ENCODE measurements around the gene SPNS3. TPM values are rescaled to one million over a fixed set of nuclear protein-coding genes. Genes with fewer than 3 reads are reported as not detected.
A peak's percentile ranks its signal among the peaks of the same experiment; 100 is the strongest.

Gene SPNS3
- total and polyA plus RNA-seq, 7 donors = 1.6 TPM; not detected in 6

GRCh38 chr17:4420692-4421131, 13.0 kb upstream of the SPNS3 start:
- no peaks in the 10 kb centered on the region for H3K27me3 ChIP-seq
- intact Hi-C loops (cut with DNase I) = loop anchor here (5.0 kb wide), 1 partner anchor 207 kb away; no protein-coding TSS in a partner anchor
- no peak overlapping the region for H3K4me3 ChIP-seq
- H3K27ac ChIP-seq = no peak overlapping the region
- DNase-seq = no peak
- H3K4me1 ChIP-seq = peaks cover 0 to 4% (median 0%) of the 10 kb centered on the region in 4 donors
- H3K9me3 ChIP-seq = no peaks in the 10 kb centered on the region
- H3K36me3 ChIP-seq = no peaks in the 10 kb centered on the region
- no peak for TF ChIP-seq POLR2A (IDR thresholded peaks at IDR 0.05)
- TF ChIP-seq, protein P1, sequence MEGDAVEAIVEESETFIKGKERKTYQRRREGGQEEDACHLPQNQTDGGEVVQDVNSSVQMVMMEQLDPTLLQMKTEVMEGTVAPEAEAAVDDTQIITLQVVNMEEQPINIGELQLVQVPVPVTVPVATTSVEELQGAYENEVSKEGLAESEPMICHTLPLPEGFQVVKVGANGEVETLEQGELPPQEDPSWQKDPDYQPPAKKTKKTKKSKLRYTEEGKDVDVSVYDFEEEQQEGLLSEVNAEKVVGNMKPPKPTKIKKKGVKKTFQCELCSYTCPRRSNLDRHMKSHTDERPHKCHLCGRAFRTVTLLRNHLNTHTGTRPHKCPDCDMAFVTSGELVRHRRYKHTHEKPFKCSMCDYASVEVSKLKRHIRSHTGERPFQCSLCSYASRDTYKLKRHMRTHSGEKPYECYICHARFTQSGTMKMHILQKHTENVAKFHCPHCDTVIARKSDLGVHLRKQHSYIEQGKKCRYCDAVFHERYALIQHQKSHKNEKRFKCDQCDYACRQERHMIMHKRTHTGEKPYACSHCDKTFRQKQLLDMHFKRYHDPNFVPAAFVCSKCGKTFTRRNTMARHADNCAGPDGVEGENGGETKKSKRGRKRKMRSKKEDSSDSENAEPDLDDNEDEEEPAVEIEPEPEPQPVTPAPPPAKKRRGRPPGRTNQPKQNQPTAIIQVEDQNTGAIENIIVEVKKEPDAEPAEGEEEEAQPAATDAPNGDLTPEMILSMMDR (IDR thresholded peaks at IDR 0.05) = peak; percentile 40 to 75 (median 67)
- WGBS, 2 donors = 2 to 3% methylated on average over 7 of the region's 7 CpGs

- no peak overlapping the region for H3K4me3 ChIP-seq
- no peaks in the 10 kb centered on the region for H3K27me3 ChIP-seq
- H3K36me3 ChIP-seq = no peaks in the 10 kb centered on the region
- H3K9me3 ChIP-seq = no peaks in the 10 kb centered on the region
- H3K27ac ChIP-seq = no peak overlapping the region
- no peak for TF ChIP-seq POLR2AphosphoS5 (IDR thresholded peaks at IDR 0.05)
- no peak for TF ChIP-seq POLR2A (IDR thresholded peaks at IDR 0.05)
- no peak for TF ChIP-seq EP300 (IDR thresholded peaks at IDR 0.05)
- TF ChIP-seq, protein P1 (IDR thresholded peaks at IDR 0.05) = no peak
- H3K4me1 ChIP-seq = peaks cover 0 to 4% (median 0%) of the 10 kb centered on the region in 4 donors
- no peak for DNase-seq
- intact Hi-C loops (cut with DNase I) = loop anchor here (5.0 kb wide), 1 partner anchor 204 kb away; no protein-coding TSS in a partner anchor
- 67 to 88% methylated on average over 5 to 6 of the region's 6 CpGs for WGBS, 2 donors
These were observed 10.9 kb upstream of the SPNS3 start for GRCh38 chr17:4422864-4423263.

DNA sequence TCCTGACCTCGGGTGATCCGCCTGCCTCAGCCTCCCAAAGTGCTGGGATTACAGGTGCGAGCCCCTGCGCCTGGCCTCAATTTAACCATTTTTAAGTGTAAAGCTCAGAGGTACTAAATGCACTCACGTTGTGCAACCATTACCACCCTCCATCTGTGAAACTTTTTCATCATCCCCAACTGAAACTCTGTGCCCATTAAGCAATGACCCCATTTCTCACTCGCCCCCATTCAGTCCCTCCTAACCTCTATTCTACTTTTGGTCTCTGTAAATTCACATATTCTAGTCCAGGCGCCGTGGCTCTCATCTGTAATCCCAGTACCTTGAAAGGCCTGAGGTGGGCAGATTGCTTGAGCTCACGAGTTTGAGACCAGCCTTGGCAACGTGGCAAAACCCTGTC, 8.3 kb upstream of the SPNS3 start:
- Histone ChIP-seq H3K4me1 (peaks cover 0 to 4% (median 0%) of the 10 kb centered on the region in 4 donors), H3K27me3 (no peaks in the 10 kb centered on the region), H3K4me3 (no peak overlapping the region), H3K36me3 (no peaks in the 10 kb centered on the region), H3K27ac (no peak overlapping the region), H3K9me3 (no peaks in the 10 kb centered on the region)
- intact Hi-C loops (cut with DNase I) = no loop called here
- no peak for DNase-seq
- TF ChIP-seq, protein P1 (IDR thresholded peaks at IDR 0.05) = no peak
- TF ChIP-seq EP300 (IDR thresholded peaks at IDR 0.05) = no peak
- no peak for TF ChIP-seq POLR2AphosphoS5 (IDR thresholded peaks at IDR 0.05)
- TF ChIP-seq POLR2A (IDR thresholded peaks at IDR 0.05) = no peak
- 75 to 86% methylated on average over 10 of the region's 10 CpGs for WGBS, 2 donors

DNA sequence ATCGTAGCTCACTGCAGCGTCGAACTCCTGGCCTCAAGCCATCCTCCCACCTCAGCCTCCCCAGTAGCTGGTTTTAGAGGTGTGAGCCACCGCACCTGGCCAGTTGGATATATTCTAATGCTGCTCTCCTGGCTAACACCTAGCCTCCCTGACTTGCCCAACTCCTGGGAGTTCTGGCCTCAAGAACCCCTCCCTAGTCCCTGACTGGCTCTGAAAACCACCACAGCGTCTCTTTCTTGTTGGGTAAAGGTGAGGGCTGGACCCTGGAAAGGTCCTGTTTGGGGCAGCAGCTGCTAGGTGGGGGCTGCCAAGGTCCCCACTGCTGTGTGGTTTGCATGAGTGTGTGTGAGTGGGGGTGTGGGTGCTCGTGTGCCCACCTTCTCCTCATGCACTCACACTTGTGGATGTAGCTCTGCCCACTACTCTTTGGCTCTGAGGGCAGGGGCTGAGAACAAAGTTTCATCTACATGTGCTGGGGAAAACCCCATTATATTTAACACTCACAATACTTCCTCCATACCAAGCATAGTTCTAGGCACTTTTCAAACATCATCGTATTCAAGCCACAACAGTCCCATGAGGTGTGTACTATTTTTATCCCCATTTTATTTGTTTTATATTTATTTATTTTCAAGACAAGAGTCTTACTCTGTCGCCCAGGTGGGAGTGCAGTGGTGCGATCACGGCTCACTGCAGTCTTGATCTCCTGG, 7.1 kb upstream of the SPNS3 start:
- 72 to 77% methylated on average over 10 of the region's 10 CpGs for WGBS, 2 donors
- H3K27me3 ChIP-seq = no peaks in the 10 kb centered on the region
- no peak for DNase-seq
- no peaks in the 10 kb centered on the region for H3K36me3 ChIP-seq
- H3K9me3 ChIP-seq = no peaks in the 10 kb centered on the region
- no peaks in the 10 kb centered on the region for H3K4me1 ChIP-seq
- TF ChIP-seq, protein P1 (IDR thresholded peaks at IDR 0.05) = no peak
- TF ChIP-seq EP300 (IDR thresholded peaks at IDR 0.05) (no peak), POLR2AphosphoS5 (IDR thresholded peaks at IDR 0.05) (no peak), POLR2A (IDR thresholded peaks at IDR 0.05) (no peak)
- intact Hi-C loops (cut with DNase I) = no loop called here
- H3K27ac ChIP-seq = no peak overlapping the region
- no peak overlapping the region for H3K4me3 ChIP-seq
